DMS79 (cell line): ENCODE results near the gene PRLHR.

Source experiments
- DNase-seq: peaks from one replicate; lab custom pipeline; 2025; lab: John Stamatoyannopoulos, UW

PRLHR gene

GRCh38 chr10:118587881-118588651 lies 7.4 kb downstream of the PRLHR start:
- no peak for DNase-seq

- no peak for DNase-seq
These were observed 8.5 kb downstream of the PRLHR start for GRCh38 chr10:118586911-118587310.

GRCh38 chr10:118585794-118586193 lies 9.7 kb downstream of the PRLHR start:
- DNase-seq, result no peak

GRCh38 chr10:118585234-118585633 lies 10.2 kb downstream of the PRLHR start:
- no peak for DNase-seq

- DNase-seq, result no peak
These were observed 11.1 kb downstream of the PRLHR start for GRCh38 chr10:118584181-118584954.

GRCh38 chr10:118583611-118584010 lies 11.8 kb downstream of the PRLHR start:
- no peak for DNase-seq

GRCh38 chr10:118582511-118582910 lies 12.9 kb downstream of the PRLHR start:
- DNase-seq, result no peak

- no peak for DNase-seq
These were observed 14.1 kb downstream of the PRLHR start for GRCh38 chr10:118581340-118581739.

GRCh38 chr10:118580702-118581101 lies 14.7 kb downstream of the PRLHR start:
- no peak for DNase-seq

- DNase-seq, result no peak
These were observed 21.9 kb downstream of the PRLHR start for GRCh38 chr10:118573512-118573911.

GRCh38 chr10:118572256-118573041 lies 23.0 kb downstream of the PRLHR start:
- DNase-seq, result no peak

- DNase-seq, result no peak
These were observed 24.3 kb downstream of the PRLHR start for GRCh38 chr10:118571123-118571522.

GRCh38 chr10:118570591-118570990 lies 24.9 kb downstream of the PRLHR start:
- no peak for DNase-seq

- no peak for DNase-seq
These were observed 25.6 kb downstream of the PRLHR start for GRCh38 chr10:118569882-118570252.

GRCh38 chr10:118569241-118569881 lies 26.1 kb downstream of the PRLHR start:
- no peak for DNase-seq

- DNase-seq, result no peak
These were observed 27.1 kb downstream of the PRLHR start for GRCh38 chr10:118568327-118568848.

GRCh38 chr10:118567701-118568248 lies 27.7 kb downstream of the PRLHR start:
- no peak for DNase-seq

- DNase-seq, result no peak
These were observed 28.5 kb downstream of the PRLHR start for GRCh38 chr10:118566911-118567310.

GRCh38 chr10:118565301-118566075 lies 30.0 kb downstream of the PRLHR start:
- no peak for DNase-seq

- DNase-seq, result no peak
These were observed 30.8 kb downstream of the PRLHR start for GRCh38 chr10:118564652-118565051.

GRCh38 chr10:118564114-118564513 lies 31.3 kb downstream of the PRLHR start:
- DNase-seq, result no peak
